ENCODE results near the gene FARS2. TPM values are rescaled to one million over a fixed set of nuclear protein-coding genes. Genes with fewer than 3 reads are reported as not detected.

FARS2 gene
- total and polyA plus RNA-seq, 4 donors, result 16.6 to 29.0 (median 21.1) TPM

GRCh38 chr6:5424726-5425125 is 163.4 kb downstream of the FARS2 start:
- no peak for DNase-seq (ENCODE audit: low read depth in 4 of 6, low spot score in 6 of 6)
- Histone ChIP-seq H3K27me3 (ENCODE audit: control insufficient read depth, insufficient read depth, low read length) (no peaks in the 10 kb centered on the region), H3K9me3 (ENCODE audit: control insufficient read depth, insufficient read depth, low read length) (no peaks in the 10 kb centered on the region), H3K4me3 (ENCODE audit: low read depth, low read length) (no peak overlapping the region), H3K27ac (ENCODE audit: low read depth, low read length) (no peak overlapping the region), H3K4me1 (ENCODE audit: control insufficient read depth, insufficient read depth, low read length) (no peaks in the 10 kb centered on the region), H3K36me3 (ENCODE audit: control insufficient read depth, insufficient read depth, low read length) (no peaks in the 10 kb centered on the region)
- WGBS (ENCODE audit: insufficient coverage), result no CpG with 5 or more reads among the region's 6 CpGs

GRCh38 chr6:5425267-5425666 is 164.0 kb downstream of the FARS2 start:
- WGBS (ENCODE audit: insufficient coverage), result 84% methylated on average over 2 of the region's 7 CpGs
- H3K27ac ChIP-seq (ENCODE audit: low read depth, low read length), result no peak overlapping the region

GRCh38 chr6:5425797-5426196 is 164.5 kb downstream of the FARS2 start:
- H3K27ac ChIP-seq (ENCODE audit: low read depth, low read length), result no peak overlapping the region
- no peaks in the 10 kb centered on the region for H3K36me3 ChIP-seq (ENCODE audit: control insufficient read depth, insufficient read depth, low read length)
- no peak for DNase-seq (ENCODE audit: low read depth in 4 of 6, low spot score in 6 of 6)
- no CpG with 5 or more reads among the region's 4 CpGs for WGBS (ENCODE audit: insufficient coverage)
- no peaks in the 10 kb centered on the region for H3K9me3 ChIP-seq (ENCODE audit: control insufficient read depth, insufficient read depth, low read length)
- H3K27me3 ChIP-seq (ENCODE audit: control insufficient read depth, insufficient read depth, low read length), result no peaks in the 10 kb centered on the region
- H3K4me3 ChIP-seq (ENCODE audit: low read depth, low read length), result no peak overlapping the region
- H3K4me1 ChIP-seq (ENCODE audit: control insufficient read depth, insufficient read depth, low read length), result no peaks in the 10 kb centered on the region

More at GRCh38 chr6:5425267-5425666, 164.0 kb downstream of the FARS2 start:
- H3K36me3 ChIP-seq (ENCODE audit: control insufficient read depth, insufficient read depth, low read length), result no peaks in the 10 kb centered on the region
- no peak for DNase-seq (ENCODE audit: low read depth in 4 of 6, low spot score in 6 of 6)
- no peaks in the 10 kb centered on the region for H3K4me1 ChIP-seq (ENCODE audit: control insufficient read depth, insufficient read depth, low read length)
- no peaks in the 10 kb centered on the region for H3K27me3 ChIP-seq (ENCODE audit: control insufficient read depth, insufficient read depth, low read length)
- no peak overlapping the region for H3K4me3 ChIP-seq (ENCODE audit: low read depth, low read length)
- no peaks in the 10 kb centered on the region for H3K9me3 ChIP-seq (ENCODE audit: control insufficient read depth, insufficient read depth, low read length)

GRCh38 chr6:5427586-5427985 is 166.3 kb downstream of the FARS2 start:
- WGBS (ENCODE audit: insufficient coverage), result no CpG with 5 or more reads among the region's 5 CpGs
- H3K36me3 ChIP-seq (ENCODE audit: control insufficient read depth, insufficient read depth, low read length), result no peaks in the 10 kb centered on the region
- no peaks in the 10 kb centered on the region for H3K4me1 ChIP-seq (ENCODE audit: control insufficient read depth, insufficient read depth, low read length)
- H3K4me3 ChIP-seq (ENCODE audit: low read depth, low read length), result no peak overlapping the region
- no peaks in the 10 kb centered on the region for H3K27me3 ChIP-seq (ENCODE audit: control insufficient read depth, insufficient read depth, low read length)
- H3K9me3 ChIP-seq (ENCODE audit: control insufficient read depth, insufficient read depth, low read length), result no peaks in the 10 kb centered on the region
- no peak for DNase-seq (ENCODE audit: low read depth in 4 of 6, low spot score in 6 of 6)
- H3K27ac ChIP-seq (ENCODE audit: low read depth, low read length), result no peak overlapping the region

GRCh38 chr6:5433324-5433723 is 172.0 kb downstream of the FARS2 start:
- Histone ChIP-seq H3K36me3 (ENCODE audit: control insufficient read depth, insufficient read depth, low read length) (no peaks in the 10 kb centered on the region), H3K4me3 (ENCODE audit: low read depth, low read length) (no peak overlapping the region), H3K9me3 (ENCODE audit: control insufficient read depth, insufficient read depth, low read length) (peaks cover 3% of the 10 kb centered on the region), H3K27me3 (ENCODE audit: control insufficient read depth, insufficient read depth, low read length) (no peaks in the 10 kb centered on the region), H3K27ac (ENCODE audit: low read depth, low read length) (no peak overlapping the region), H3K4me1 (ENCODE audit: control insufficient read depth, insufficient read depth, low read length) (peaks cover 3% of the 10 kb centered on the region)
- no CpG with 5 or more reads among the region's 1 CpG for WGBS (ENCODE audit: insufficient coverage)
- DNase-seq (ENCODE audit: low read depth in 4 of 6, low spot score in 6 of 6), result no peak

GRCh38 chr6:5435449-5435848 is 174.1 kb downstream of the FARS2 start:
- no peaks in the 10 kb centered on the region for H3K27me3 ChIP-seq (ENCODE audit: control insufficient read depth, insufficient read depth, low read length)
- H3K9me3 ChIP-seq (ENCODE audit: control insufficient read depth, insufficient read depth, low read length), result peaks cover 3% of the 10 kb centered on the region
- WGBS (ENCODE audit: insufficient coverage), result 95% methylated on average over 3 of the region's 7 CpGs
- H3K4me3 ChIP-seq (ENCODE audit: low read depth, low read length), result no peak overlapping the region
- no peak for DNase-seq (ENCODE audit: low read depth in 4 of 6, low spot score in 6 of 6)
- no peaks in the 10 kb centered on the region for H3K36me3 ChIP-seq (ENCODE audit: control insufficient read depth, insufficient read depth, low read length)
- peaks cover 3% of the 10 kb centered on the region for H3K4me1 ChIP-seq (ENCODE audit: control insufficient read depth, insufficient read depth, low read length)
- no peak overlapping the region for H3K27ac ChIP-seq (ENCODE audit: low read depth, low read length)

- peaks cover 4% of the 10 kb centered on the region for H3K4me1 ChIP-seq (ENCODE audit: control insufficient read depth, insufficient read depth, low read length)
- H3K4me3 ChIP-seq (ENCODE audit: low read depth, low read length), result no peak overlapping the region
- DNase-seq (ENCODE audit: low read depth in 4 of 6, low spot score in 6 of 6), result no peak
- no peaks in the 10 kb centered on the region for H3K36me3 ChIP-seq (ENCODE audit: control insufficient read depth, insufficient read depth, low read length)
- WGBS (ENCODE audit: insufficient coverage), result 58% methylated on average over 3 of the region's 5 CpGs
- H3K27me3 ChIP-seq (ENCODE audit: control insufficient read depth, insufficient read depth, low read length), result no peaks in the 10 kb centered on the region
- H3K9me3 ChIP-seq (ENCODE audit: control insufficient read depth, insufficient read depth, low read length), result peaks cover 3% of the 10 kb centered on the region
- no peak overlapping the region for H3K27ac ChIP-seq (ENCODE audit: low read depth, low read length)
Observed at GRCh38 chr6:5438922-5439584, 177.7 kb downstream of the FARS2 start.

GRCh38 chr6:5439749-5440148 is 178.4 kb downstream of the FARS2 start:
- DNase-seq (ENCODE audit: low read depth in 4 of 6, low spot score in 6 of 6), result no peak
- H3K4me1 ChIP-seq (ENCODE audit: control insufficient read depth, insufficient read depth, low read length), result peaks cover 4% of the 10 kb centered on the region
- H3K36me3 ChIP-seq (ENCODE audit: control insufficient read depth, insufficient read depth, low read length), result no peaks in the 10 kb centered on the region
- no peaks in the 10 kb centered on the region for H3K27me3 ChIP-seq (ENCODE audit: control insufficient read depth, insufficient read depth, low read length)
- no CpG with 5 or more reads among the region's 3 CpGs for WGBS (ENCODE audit: insufficient coverage)
- H3K4me3 ChIP-seq (ENCODE audit: low read depth, low read length), result no peak overlapping the region
- no peak overlapping the region for H3K27ac ChIP-seq (ENCODE audit: low read depth, low read length)
- peaks cover 3% of the 10 kb centered on the region for H3K9me3 ChIP-seq (ENCODE audit: control insufficient read depth, insufficient read depth, low read length)

GRCh38 chr6:5442319-5442718 is 181.0 kb downstream of the FARS2 start:
- H3K27ac ChIP-seq (ENCODE audit: low read depth, low read length), result no peak overlapping the region
- H3K27me3 ChIP-seq (ENCODE audit: control insufficient read depth, insufficient read depth, low read length), result no peaks in the 10 kb centered on the region
- no peak overlapping the region for H3K4me3 ChIP-seq (ENCODE audit: low read depth, low read length)
- DNase-seq (ENCODE audit: low read depth in 4 of 6, low spot score in 6 of 6), result no peak
- H3K36me3 ChIP-seq (ENCODE audit: control insufficient read depth, insufficient read depth, low read length), result no peaks in the 10 kb centered on the region
- peaks cover 4% of the 10 kb centered on the region for H3K4me1 ChIP-seq (ENCODE audit: control insufficient read depth, insufficient read depth, low read length)
- no CpG with 5 or more reads among the region's 2 CpGs for WGBS (ENCODE audit: insufficient coverage)
- peaks cover 1% of the 10 kb centered on the region for H3K9me3 ChIP-seq (ENCODE audit: control insufficient read depth, insufficient read depth, low read length)

GRCh38 chr6:5442916-5443315 is 181.6 kb downstream of the FARS2 start:
- Histone ChIP-seq H3K9me3 (ENCODE audit: control insufficient read depth, insufficient read depth, low read length) (no peaks in the 10 kb centered on the region), H3K27me3 (ENCODE audit: control insufficient read depth, insufficient read depth, low read length) (no peaks in the 10 kb centered on the region), H3K4me1 (ENCODE audit: control insufficient read depth, insufficient read depth, low read length) (peaks cover 4% of the 10 kb centered on the region), H3K4me3 (ENCODE audit: low read depth, low read length) (no peak overlapping the region), H3K36me3 (ENCODE audit: control insufficient read depth, insufficient read depth, low read length) (no peaks in the 10 kb centered on the region), H3K27ac (ENCODE audit: low read depth, low read length) (no peak overlapping the region)
- WGBS (ENCODE audit: insufficient coverage), result no CpG with 5 or more reads among the region's 2 CpGs
- DNase-seq (ENCODE audit: low read depth in 4 of 6, low spot score in 6 of 6), result no peak
